GM12892 (cell line): ENCODE measurements around the gene GRK1.

Experiments
- POLR2A ChIP-seq: IDR thresholded peaks from 2 replicates; pipeline ENCODE4 v1.6.1; 2011; ENCODE audit warnings: low read depth, low read length, control low read depth
- POLR2AphosphoS5 ChIP-seq: IDR thresholded peaks from 2 replicates; pipeline ENCODE4 v1.6.1; 2011; ENCODE audit warnings: low read depth, low read length, control low read depth

DNA sequence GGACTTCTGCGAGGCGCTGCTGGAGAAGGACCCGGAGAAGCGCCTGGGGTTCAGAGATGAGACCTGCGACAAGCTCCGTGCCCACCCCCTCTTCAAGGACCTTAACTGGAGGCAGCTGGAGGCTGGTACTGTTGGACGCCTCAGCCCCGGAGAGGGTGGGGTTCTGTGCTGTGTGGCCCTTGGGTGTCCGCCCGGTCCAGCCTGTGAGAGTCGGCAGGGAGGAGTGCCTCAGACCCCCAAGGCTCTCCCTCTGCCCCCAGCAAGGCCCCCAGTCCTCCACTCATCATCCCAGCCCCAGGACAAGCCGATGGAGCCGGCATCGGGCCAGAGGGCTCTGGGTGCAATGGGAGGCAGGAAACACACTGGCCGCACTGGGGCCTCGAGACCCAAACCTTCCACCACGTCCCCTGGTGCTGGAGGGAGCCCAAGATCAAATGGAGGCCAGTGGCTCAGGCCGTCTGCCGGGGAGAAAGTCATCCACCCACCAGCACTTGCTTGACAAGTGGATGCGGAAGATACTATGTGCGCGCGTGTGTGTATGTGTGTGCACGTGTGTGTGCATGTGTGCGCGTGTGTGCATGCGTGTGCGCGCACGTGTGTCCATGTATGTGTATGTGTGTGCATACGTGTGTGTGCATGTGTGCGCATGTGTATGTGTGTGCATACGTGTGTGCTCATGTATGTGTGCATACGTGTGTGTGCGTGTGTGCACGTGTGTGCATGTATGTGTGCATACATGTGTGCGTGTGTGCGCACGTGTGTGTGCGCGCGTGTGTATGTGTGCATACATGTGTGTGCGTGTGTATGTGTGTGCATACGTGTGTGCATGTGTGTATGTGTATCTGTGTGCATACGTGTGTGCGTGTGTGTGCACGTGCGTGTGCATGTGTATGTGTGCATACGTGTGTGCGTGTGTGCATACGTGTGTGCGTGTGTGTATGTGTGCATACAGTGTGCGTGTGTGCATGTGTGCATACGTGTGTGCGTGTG is 66.2 kb downstream of the GRK1 start:
- TF ChIP-seq POLR2A (no peak), POLR2AphosphoS5 (no peak)
